ENCODE results near the gene LRRC7.
"Not testable (repeated sequence)": the region's sequence is repeated elsewhere in the genome, so short reads cannot be mapped to it uniquely, and the experiment has no call there.

The LRRC7 gene

GRCh38 chr1:69947837-69948236 lies 380.1 kb downstream of the LRRC7 start:
- no peak for DNase-seq (ENCODE audit: low read depth in 2 of 3, low spot score in 1 of 3)

GRCh38 chr1:69952676-69953075 lies 385.0 kb downstream of the LRRC7 start:
- DNase-seq (ENCODE audit: low read depth in 2 of 3, low spot score in 1 of 3) = no peak

GRCh38 chr1:69962452-69962851 lies 394.7 kb downstream of the LRRC7 start:
- DNase-seq (ENCODE audit: low read depth in 2 of 3, low spot score in 1 of 3) = not testable (repeated sequence)

GRCh38 chr1:69967245-69967766 lies 399.6 kb downstream of the LRRC7 start:
- no peak for DNase-seq (ENCODE audit: low read depth in 2 of 3, low spot score in 1 of 3)

- no peak for DNase-seq (ENCODE audit: low read depth in 2 of 3, low spot score in 1 of 3)
Observed at GRCh38 chr1:69976896-69977295, 409.2 kb downstream of the LRRC7 start.

GRCh38 chr1:69982992-69983391 lies 415.3 kb downstream of the LRRC7 start:
- DNase-seq (ENCODE audit: low read depth in 2 of 3, low spot score in 1 of 3) = no peak

GRCh38 chr1:69985376-69985775 lies 417.7 kb downstream of the LRRC7 start:
- DNase-seq (ENCODE audit: low read depth in 2 of 3, low spot score in 1 of 3) = no peak

GRCh38 chr1:69985901-69986439 lies 418.2 kb downstream of the LRRC7 start:
- DNase-seq (ENCODE audit: low read depth in 2 of 3, low spot score in 1 of 3) = no peak

- DNase-seq (ENCODE audit: low read depth in 2 of 3, low spot score in 1 of 3) = no peak
Observed at GRCh38 chr1:69987881-69988280, 420.2 kb downstream of the LRRC7 start.

- no peak for DNase-seq (ENCODE audit: low read depth in 2 of 3, low spot score in 1 of 3)
Observed at GRCh38 chr1:69991644-69992043, 423.9 kb downstream of the LRRC7 start.

- no peak for DNase-seq (ENCODE audit: low read depth in 2 of 3, low spot score in 1 of 3)
Observed at GRCh38 chr1:69992594-69992993, 424.9 kb downstream of the LRRC7 start.

- DNase-seq (ENCODE audit: low read depth in 2 of 3, low spot score in 1 of 3) = no peak
Observed at GRCh38 chr1:69993810-69994209, 426.1 kb downstream of the LRRC7 start.

- DNase-seq (ENCODE audit: low read depth in 2 of 3, low spot score in 1 of 3) = no peak
Observed at GRCh38 chr1:69994241-69994640, 426.5 kb downstream of the LRRC7 start.

- DNase-seq (ENCODE audit: low read depth in 2 of 3, low spot score in 1 of 3) = no peak
Observed at GRCh38 chr1:69998847-69999246, 431.1 kb downstream of the LRRC7 start.

- DNase-seq (ENCODE audit: low read depth in 2 of 3, low spot score in 1 of 3) = no peak
Observed at GRCh38 chr1:70003211-70003908, 435.6 kb downstream of the LRRC7 start.

- no peak for DNase-seq (ENCODE audit: low read depth in 2 of 3, low spot score in 1 of 3)
Observed at GRCh38 chr1:70005386-70006034, 437.8 kb downstream of the LRRC7 start.

- DNase-seq (ENCODE audit: low read depth in 2 of 3, low spot score in 1 of 3) = no peak
Observed at GRCh38 chr1:70008660-70009059, 440.9 kb downstream of the LRRC7 start.

GRCh38 chr1:70017770-70018169 lies 450.0 kb downstream of the LRRC7 start:
- no peak for DNase-seq (ENCODE audit: low read depth in 2 of 3, low spot score in 1 of 3)

- no peak for DNase-seq (ENCODE audit: low read depth in 2 of 3, low spot score in 1 of 3)
Observed at GRCh38 chr1:70024272-70024671, 456.6 kb downstream of the LRRC7 start.

GRCh38 chr1:70025052-70025451 lies 457.3 kb downstream of the LRRC7 start:
- no peak for DNase-seq (ENCODE audit: low read depth in 2 of 3, low spot score in 1 of 3)

- no peak for DNase-seq (ENCODE audit: low read depth in 2 of 3, low spot score in 1 of 3)
Observed at GRCh38 chr1:70025846-70026245, 458.1 kb downstream of the LRRC7 start.

GRCh38 chr1:70033266-70033873 lies 465.6 kb downstream of the LRRC7 start:
- DNase-seq (ENCODE audit: low read depth in 2 of 3, low spot score in 1 of 3) = no peak

Measured in stimulated activated CD4-positive, alpha-beta T cell treated with anti-CD3 and anti-CD28 coated beads, Interleukin-12 subunit alpha, Interleukin-12 subunit beta, amount 100 ng/mL, for 48 hours (primary cell).